HL-60/S4 (cell line): ENCODE measurements around the gene IFNB1.

Experiments
- in situ Hi-C: fragments of 300-500 bp; cut with MboI; formaldehyde crosslinking; loops from 2 replicates; pipeline ENCODE4 v1.14.3; 2022; ENCODE audit warnings: low sequenced_read_pairs

The IFNB1 gene

GRCh38 chr9:21070906-21071305 is 6.8 kb downstream of the IFNB1 start:
- in situ Hi-C loops = no loop called here

GRCh38 chr9:21070171-21070571 is 7.6 kb downstream of the IFNB1 start:
- in situ Hi-C loops = no loop called here

GRCh38 chr9:21060919-21061561 is 16.7 kb downstream of the IFNB1 start:
- in situ Hi-C loops = no loop called here

DNA sequence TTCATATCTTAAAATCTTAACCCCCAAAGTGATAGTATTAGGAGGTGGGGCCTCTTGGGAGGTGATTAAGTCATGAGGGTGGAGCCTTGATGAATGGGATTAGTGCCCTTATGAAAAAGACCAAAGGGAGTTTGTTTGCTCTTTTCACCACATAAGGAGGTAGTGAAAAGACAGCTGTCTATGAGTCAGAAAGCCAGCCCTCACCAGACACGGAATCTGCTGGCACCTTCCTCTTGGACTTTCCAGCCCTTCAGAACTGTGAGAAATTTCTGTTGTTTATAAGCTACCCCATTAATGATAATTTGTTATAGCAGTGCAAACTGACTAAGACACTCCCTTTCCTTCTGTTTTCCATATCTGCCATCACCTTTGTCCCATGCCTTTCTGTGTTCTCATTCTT is 20.8 kb downstream of the IFNB1 start:
- in situ Hi-C loops = no loop called here

- in situ Hi-C loops = no loop called here
Observed at GRCh38 chr9:21053851-21054250, 23.9 kb downstream of the IFNB1 start.

DNA sequence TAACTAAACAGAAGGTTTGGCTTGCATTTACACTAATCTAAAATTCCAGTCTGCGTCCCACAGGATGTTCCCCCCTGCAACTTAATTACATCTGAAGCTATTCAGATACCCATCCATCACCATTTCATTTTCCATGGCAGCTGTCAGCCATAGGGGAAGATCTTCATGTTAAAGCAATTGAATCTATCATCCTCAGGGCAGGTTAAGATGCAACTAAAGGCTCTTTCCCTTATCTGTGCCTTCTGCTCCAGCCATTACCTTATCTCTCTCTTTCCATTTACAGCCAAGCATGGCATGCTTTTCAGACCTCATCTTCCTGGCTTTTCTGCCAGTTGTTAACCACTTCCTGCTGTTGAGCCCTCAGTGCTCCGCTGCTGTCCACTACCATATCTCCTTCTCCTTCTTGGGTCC is 30.5 kb downstream of the IFNB1 start:
- in situ Hi-C loops = no loop called here

DNA sequence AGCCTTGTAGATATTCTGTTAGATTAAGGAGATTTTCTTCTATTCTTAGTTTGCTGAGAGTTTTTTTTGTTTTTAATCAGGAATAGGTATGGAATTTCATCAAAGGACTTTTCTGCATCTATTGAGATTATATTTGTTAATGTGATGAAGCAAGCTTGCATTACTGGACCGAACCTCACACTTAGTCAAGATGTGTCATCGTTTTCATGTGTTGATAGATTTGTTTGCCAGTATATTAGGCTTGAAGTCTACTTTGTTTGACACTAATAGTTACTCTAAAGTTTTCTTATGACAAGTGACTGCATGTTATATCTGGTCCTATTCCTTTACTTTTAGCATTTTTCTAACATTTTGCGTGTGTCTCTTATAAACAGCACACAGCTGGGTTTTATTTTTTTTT is 33.9 kb downstream of the IFNB1 start:
- in situ Hi-C loops = no loop called here

- in situ Hi-C loops = no loop called here
Observed at GRCh38 chr9:21042466-21042865, 35.3 kb downstream of the IFNB1 start.

GRCh38 chr9:21039302-21039701 is 38.4 kb downstream of the IFNB1 start:
- in situ Hi-C loops = no loop called here

- in situ Hi-C loops = no loop called here
Observed at GRCh38 chr9:21037278-21037677, 40.5 kb downstream of the IFNB1 start.

GRCh38 chr9:21031808-21032183 is 45.9 kb downstream of the IFNB1 start:
- in situ Hi-C loops = no loop called here

- in situ Hi-C loops = no loop called here
Observed at GRCh38 chr9:21031091-21031807, 46.5 kb downstream of the IFNB1 start, which contains the start of gene HACD4. Gene HACD4, minus strand, starts transcription at chr9:21031640. Its CDS starts 50 bp downstream, at chr9:21031590.

DNA sequence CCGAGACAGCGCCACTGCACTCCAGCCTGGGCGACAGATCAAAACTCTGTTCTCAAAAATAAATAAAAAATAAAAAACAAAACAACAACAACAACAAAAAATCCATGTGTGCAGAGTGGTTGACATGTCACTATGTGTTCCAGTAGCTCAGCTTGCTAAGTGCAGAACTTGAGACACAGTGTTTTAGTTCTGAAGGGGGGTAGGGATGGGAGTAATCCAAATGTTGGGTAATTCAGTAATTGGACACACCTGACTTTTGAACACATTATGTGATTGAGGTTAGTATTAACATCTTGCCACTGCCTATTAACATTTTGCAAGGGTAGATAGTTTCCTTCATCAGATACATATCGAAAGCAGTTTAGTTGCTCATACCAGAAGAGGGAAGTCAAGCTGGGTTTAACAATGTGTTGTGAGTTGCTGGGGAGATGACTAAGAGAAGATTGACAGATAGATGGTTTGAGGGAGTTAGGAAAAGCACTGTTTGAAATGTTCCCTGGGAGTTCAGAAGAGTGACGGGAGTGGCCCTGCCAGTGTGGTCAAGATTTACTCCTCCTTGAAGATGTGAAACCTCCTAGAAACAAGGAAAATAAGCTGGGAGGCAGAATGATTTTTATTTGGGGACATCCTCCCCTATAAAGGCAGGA is 47.2 kb downstream of the IFNB1 start:
- in situ Hi-C loops = no loop called here

GRCh38 chr9:21029661-21030060 is 48.1 kb downstream of the IFNB1 start:
- in situ Hi-C loops = no loop called here

GRCh38 chr9:21028466-21028865 is 49.3 kb downstream of the IFNB1 start:
- in situ Hi-C loops = no loop called here

- in situ Hi-C loops = no loop called here
Observed at GRCh38 chr9:21027295-21027694, 50.4 kb downstream of the IFNB1 start.
